HG02678 (cell line): ENCODE measurements around the gene PLXDC2.
"Not testable (repeated sequence)": the region's sequence is repeated elsewhere in the genome, so short reads cannot be mapped to it uniquely, and the experiment has no call there.

Experiments used
- ATAC-seq: cut with Tn5 transposase; IDR thresholded peaks from one replicate; pipeline ENCODE4 v1.9.1; 2021; ENCODE audit warnings: mild to moderate bottlenecking, moderate library complexity; ENCODE audit not compliant: unreplicated experiment

Gene PLXDC2

GRCh38 chr10:19816411-19817230 lies at the start of gene PLXDC2:
PLXDC2 (plus strand) TSS chr10:19816432.
- peak; percentile 45 for ATAC-seq

DNA sequence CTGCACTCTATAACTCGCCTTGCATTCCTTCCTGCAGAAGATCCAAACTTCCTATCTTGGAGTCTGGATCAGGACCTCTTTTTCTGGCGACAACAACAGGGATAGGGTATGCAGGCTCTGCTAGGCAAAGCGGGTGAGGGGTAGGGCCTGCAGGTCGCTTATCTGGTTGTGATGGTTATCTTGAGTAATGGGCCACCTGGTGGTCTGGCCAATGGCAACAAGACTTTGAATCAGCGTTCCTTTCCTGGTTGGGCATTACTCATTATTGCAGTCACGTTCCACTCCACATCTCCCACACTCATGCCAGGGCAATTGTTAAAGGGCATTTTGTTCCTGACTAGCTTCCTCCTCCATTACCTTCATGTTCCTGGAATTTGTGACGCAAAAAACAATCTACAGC lies 48.4 kb upstream of the PLXDC2 start:
- ATAC-seq: no peak

DNA sequence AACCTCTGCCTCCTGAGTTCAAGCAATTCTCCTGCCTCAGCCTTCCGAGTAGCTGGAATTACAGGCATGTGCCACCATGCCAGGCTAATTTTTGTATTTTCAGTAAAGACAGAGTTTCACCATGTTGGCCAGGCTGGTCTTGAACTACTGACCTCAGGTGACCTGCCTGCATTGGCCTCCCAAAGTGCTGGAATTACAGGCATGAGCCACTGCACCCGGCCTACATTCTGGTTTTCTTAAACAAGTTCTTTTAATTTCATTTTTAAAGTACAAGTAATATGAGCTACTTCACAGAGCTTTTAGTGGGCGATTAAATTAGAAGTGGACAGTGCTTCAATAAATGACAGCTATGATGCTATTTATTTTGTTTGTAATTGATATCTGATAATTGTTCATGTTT lies 46.4 kb upstream of the PLXDC2 start:
- not testable (repeated sequence) for ATAC-seq

DNA sequence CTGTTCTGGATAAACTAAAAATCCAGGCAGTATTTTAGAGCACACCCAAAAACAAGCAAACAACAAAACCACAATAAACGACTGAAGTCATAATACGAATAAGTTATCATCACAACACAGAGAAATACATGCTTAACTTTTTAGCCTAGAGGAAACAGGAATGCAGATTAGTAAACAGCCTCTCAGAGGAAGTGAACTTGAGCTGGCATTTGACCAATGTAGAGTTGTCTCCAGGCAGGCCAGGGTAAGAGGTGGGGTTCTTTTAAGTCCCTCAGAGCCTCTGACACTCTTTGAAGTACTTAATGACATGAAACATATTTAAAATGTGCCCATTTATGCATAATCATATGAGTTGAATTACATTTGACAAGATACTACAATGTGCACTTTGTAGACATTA lies 43.3 kb upstream of the PLXDC2 start:
- no peak for ATAC-seq

DNA sequence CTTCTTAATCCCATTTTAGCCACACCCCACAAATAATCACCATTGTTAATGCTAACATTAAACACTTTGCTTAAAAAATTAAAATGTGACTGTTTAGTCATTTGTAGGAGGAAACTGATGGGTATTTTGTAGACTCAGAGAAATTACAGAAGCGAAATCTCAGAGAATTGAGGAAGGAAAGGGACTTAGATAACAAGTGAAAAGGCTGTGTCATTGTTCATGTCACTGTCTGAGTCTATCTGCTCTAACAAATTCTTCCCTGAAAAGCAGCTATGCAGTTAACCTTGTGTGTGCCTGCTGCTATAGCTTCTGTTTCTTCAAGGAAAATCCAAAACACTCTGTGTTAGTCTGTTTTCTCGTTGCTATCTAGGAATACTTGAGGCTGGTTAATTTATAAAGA lies 40.9 kb upstream of the PLXDC2 start:
- ATAC-seq: no peak

- ATAC-seq: no peak
These were observed 38.4 kb upstream of the PLXDC2 start for GRCh38 chr10:19777806-19778205.

DNA sequence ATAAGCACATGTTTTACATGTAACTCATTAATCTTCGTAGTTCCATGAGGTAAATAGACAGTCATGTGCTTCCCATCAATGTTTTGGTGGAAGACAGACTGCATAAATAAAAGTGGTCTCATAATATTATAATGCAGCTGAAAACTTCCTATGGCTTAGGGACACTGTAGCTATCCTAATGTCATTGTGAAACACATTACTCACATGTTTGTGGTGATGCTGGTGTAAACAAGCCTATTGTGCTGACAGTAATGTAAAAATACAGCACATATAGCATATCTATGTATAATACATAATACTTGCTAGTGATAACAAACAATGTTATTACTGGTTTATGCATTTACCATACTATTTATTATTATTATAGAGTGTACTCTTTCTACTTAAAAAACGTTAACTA lies 37.2 kb upstream of the PLXDC2 start:
- ATAC-seq: no peak

GRCh38 chr10:19782430-19783089 lies 33.7 kb upstream of the PLXDC2 start:
- ATAC-seq: no peak

DNA sequence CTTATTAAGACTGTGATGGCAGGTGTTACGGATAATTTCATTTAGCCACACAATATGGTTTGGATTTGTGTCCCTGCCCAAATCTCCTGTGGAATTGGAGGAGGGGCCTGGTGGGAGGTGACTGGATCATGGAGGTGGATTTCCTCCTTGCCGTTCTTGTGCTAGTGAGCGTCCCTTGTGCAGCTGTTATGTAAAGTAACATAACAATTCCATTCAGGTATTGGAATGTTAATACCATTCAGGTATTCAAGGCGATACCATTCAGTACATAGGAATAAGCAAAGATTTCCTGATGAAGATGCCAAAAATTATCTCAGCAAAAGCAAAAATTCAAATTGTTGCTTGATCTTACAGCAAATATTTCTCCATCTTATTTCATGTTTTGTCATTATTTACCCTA lies 32.5 kb upstream of the PLXDC2 start:
- no peak for ATAC-seq

GRCh38 chr10:19785366-19785765 lies 30.9 kb upstream of the PLXDC2 start:
- no peak for ATAC-seq

DNA sequence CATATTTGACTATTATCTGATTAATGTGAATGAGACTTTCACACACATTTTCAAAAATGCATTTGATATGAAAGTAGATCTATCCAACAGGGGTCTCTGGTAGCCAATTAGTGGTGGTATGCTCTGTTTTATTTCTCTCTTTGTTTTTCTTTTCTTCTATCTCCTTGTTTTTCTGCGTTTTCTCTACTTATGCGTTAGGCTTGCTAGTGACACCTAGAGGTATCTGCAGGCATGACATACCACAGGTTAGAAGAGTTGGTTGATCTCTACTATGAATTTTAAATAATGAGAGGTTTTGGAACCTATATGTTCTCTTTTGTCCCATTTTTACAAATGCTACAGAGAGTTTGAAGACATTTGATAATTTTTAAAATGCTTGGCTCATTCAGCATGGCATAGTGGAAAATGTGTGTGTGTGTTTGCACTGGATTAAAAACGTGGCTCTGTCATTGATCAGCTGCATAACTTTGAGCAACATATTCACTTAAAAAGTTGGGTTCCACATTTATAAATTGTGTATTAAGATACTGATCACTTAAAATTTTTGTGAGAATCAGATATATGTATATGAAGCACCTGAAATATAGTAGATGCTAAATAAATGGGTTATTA lies 28.1 kb upstream of the PLXDC2 start:
- ATAC-seq: peak; percentile 81

DNA sequence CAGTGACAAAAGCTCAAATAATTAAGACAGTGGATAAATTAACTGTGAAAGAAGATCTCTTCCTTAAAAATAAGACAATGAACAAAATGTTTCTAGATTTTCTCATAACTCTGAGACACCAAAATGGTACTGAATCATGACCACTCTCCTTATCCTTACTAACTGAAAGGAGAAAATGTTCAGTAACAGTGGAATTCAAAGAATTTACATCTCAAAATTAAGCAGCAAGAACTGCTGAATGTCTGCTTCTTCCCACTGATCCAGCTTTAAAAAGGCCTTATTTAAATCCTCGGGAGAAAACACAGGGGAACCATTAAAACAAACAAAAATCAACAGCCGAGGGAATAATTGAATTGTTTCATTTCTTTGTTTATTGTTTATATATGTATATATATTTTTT lies 27.3 kb upstream of the PLXDC2 start:
- ATAC-seq: no peak

DNA sequence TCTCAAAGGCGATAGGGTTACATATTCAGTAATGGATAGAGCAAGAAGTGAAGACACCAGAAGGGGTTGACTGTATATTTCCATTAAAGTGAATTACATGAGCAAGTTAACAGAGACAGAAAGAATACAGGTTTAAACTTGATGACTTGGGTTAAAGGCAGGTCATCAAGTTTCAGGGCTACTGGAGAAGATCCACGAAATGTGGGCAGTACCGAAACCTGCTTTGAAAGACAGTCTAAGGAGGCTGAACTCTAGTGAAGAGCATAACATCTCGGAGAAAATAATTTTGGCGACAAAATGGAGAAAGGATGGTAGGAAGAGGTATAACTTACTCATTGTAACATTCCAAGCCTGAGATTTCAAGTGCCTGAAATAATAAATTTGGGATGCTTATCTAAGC lies 26.6 kb upstream of the PLXDC2 start:
- no peak for ATAC-seq

GRCh38 chr10:19791032-19791431 lies 25.2 kb upstream of the PLXDC2 start:
- ATAC-seq: no peak

DNA sequence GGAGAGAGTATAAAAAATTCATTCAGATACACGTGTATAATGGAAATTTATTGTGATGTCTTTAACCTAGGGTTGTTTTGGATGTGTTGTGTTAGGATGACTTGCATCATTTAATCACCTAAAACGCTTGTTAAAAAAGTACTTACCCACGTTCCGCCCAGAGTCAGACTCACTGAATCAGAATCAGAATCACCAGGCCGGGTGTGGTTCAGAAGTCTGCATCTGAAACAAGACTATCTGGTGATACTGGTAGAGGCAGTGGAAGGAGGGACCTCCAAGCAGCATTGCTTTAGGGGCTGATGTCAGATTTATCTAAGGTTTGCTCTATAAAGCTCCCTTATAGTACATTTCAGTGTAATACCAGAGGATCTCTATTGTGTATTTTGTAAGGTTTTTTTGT lies 20.5 kb upstream of the PLXDC2 start:
- no peak for ATAC-seq

DNA sequence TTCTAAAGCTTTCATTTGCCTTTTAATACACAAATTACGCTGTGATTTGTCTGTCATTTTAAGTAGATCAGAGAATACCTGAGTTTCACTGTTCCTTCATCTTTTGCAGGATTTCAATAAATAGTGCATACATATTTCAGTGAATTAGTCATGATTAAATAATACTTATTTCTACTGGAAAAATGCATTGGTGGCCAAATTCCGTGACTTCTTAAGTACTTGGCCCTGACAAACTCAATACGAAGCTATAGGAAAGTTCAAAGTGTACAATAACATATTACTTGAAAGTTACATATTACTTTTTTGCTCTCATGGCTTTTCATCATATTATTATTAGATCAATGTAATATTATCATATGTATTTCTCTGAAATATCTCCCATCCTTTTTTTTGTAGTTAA lies 16.1 kb upstream of the PLXDC2 start:
- ATAC-seq: no peak

DNA sequence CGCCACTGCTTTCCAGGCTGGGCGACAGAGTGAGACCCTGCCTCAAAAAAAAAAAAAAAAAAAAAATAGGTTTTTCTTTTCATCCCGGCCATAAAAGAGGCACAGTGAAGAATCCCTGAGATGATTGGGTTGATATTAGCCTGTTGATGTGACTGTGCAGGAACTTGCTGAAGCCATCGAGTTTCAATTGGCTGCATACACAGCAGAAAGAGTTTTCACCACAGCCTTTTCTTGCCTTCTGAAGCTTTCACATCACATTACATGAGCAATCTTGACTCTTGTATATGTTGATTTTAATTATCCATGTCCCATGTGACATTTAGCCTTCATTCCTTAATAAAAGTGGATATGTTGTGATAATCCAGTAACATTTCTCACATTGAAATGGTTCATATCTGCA lies 14.9 kb upstream of the PLXDC2 start:
- ATAC-seq: no peak

GRCh38 chr10:19803676-19804075 lies 12.6 kb upstream of the PLXDC2 start:
- no peak for ATAC-seq

- no peak for ATAC-seq
These were observed 6.8 kb upstream of the PLXDC2 start for GRCh38 chr10:19809481-19809880.

GRCh38 chr10:19811540-19811939 lies 4.7 kb upstream of the PLXDC2 start:
- ATAC-seq: peak; percentile 37

- no peak for ATAC-seq
These were observed 3.3 kb upstream of the PLXDC2 start for GRCh38 chr10:19812976-19813375.
